ENCODE data around the gene COA1.

Gene COA1

GRCh38 chr7:43768201-43768886, 39.0 kb upstream of the COA1 start:
- H3K27me3 ChIP-seq (ENCODE audit: control insufficient read depth, insufficient read depth, low read length, poor library complexity, severe bottlenecking), result no peaks in the 10 kb centered on the region
- no peaks in the 10 kb centered on the region for H3K9me3 ChIP-seq (ENCODE audit: control insufficient read depth, low read length)
- no peak overlapping the region for H3K4me3 ChIP-seq (ENCODE audit: insufficient read depth, low read depth, low read length)
- H3K27ac ChIP-seq (ENCODE audit: insufficient read depth, low read depth, low read length, poor library complexity, severe bottlenecking), result no peak overlapping the region
- WGBS, 2 experiments, result 78 to 84% methylated on average over 9 of the region's 9 CpGs
- H3K36me3 ChIP-seq (ENCODE audit: control insufficient read depth, insufficient read depth, low read length), result no peaks in the 10 kb centered on the region
- peaks cover 3% of the 10 kb centered on the region for H3K4me1 ChIP-seq (ENCODE audit: control insufficient read depth, insufficient read depth, low read length)

GRCh38 chr7:43767311-43767710, 38.0 kb upstream of the COA1 start:
- Histone ChIP-seq H3K4me3 (ENCODE audit: insufficient read depth, low read depth, low read length) (no peak overlapping the region), H3K36me3 (ENCODE audit: control insufficient read depth, insufficient read depth, low read length) (no peaks in the 10 kb centered on the region), H3K9me3 (ENCODE audit: control insufficient read depth, low read length) (no peaks in the 10 kb centered on the region), H3K27ac (ENCODE audit: insufficient read depth, low read depth, low read length, poor library complexity, severe bottlenecking) (no peak overlapping the region), H3K27me3 (ENCODE audit: control insufficient read depth, insufficient read depth, low read length, poor library complexity, severe bottlenecking) (no peaks in the 10 kb centered on the region), H3K4me1 (ENCODE audit: control insufficient read depth, insufficient read depth, low read length) (peaks cover 7% of the 10 kb centered on the region)
- WGBS, 2 experiments, result 91 to 92% methylated on average over 8 of the region's 8 CpGs

DNA sequence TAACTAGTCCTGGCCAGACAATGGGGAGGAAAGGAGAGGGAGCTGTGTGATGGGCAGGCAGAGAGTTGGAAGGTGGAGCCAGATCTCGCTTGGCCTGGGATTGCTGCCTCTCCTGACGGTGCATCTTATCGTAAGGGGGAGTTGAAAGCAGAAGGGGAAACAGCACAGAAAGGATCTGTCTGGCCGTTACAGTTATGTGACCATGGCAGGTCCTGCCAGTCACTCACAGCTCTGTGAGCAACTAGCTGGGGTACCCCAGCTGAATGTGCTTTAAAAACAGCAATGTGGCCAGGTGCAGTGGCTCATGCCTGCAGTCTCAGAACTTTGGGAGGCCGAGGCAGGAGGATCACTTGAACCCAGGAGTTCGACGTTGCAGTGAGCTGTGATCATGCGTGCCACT, 37.2 kb upstream of the COA1 start:
- Histone ChIP-seq H3K4me3 (ENCODE audit: insufficient read depth, low read depth, low read length) (no peak overlapping the region), H3K27me3 (ENCODE audit: control insufficient read depth, insufficient read depth, low read length, poor library complexity, severe bottlenecking) (no peaks in the 10 kb centered on the region), H3K4me1 (ENCODE audit: control insufficient read depth, insufficient read depth, low read length) (peaks cover 7% of the 10 kb centered on the region), H3K9me3 (ENCODE audit: control insufficient read depth, low read length) (no peaks in the 10 kb centered on the region), H3K27ac (ENCODE audit: insufficient read depth, low read depth, low read length, poor library complexity, severe bottlenecking) (no peak overlapping the region), H3K36me3 (ENCODE audit: control insufficient read depth, insufficient read depth, low read length) (no peaks in the 10 kb centered on the region)
- 61 to 62% methylated on average over 8 of the region's 8 CpGs for WGBS, 2 experiments

DNA sequence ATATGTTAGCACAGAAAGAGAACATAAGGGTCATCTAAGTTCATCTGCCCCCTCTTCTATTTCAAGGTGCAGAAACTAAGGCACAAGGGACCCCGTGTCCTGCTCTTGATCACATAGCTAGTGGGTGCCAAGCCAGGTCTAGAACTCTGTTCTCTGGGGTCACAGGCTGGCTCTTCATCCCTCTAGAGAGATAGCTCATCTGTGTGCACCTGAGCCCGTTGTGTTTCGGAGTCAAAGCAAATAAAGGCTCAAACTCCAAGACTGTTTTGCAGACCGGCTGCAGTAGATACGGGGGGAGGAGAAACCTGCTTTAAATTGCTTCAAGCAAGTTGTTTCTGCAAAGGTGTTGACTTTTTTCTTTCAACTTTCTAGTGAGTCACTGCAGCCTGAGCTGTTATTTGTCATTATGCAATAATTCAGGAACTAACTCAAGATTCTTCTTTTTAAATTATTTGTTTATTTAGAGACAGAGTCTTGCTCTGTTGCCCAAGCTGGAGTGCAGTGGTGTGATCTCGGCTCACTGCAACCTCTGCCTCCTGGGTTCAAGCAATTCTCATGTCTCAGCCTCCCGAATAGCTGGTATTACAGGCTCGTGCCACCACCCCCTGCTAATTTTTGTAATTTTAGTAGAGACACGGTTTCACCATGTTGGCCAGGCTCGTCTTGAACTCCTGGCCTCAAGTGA, 35.6 kb upstream of the COA1 start:
- no peak overlapping the region for H3K27ac ChIP-seq (ENCODE audit: insufficient read depth, low read depth, low read length, poor library complexity, severe bottlenecking)
- H3K36me3 ChIP-seq (ENCODE audit: control insufficient read depth, insufficient read depth, low read length), result no peaks in the 10 kb centered on the region
- 85 to 87% methylated on average over 10 of the region's 10 CpGs for WGBS, 2 experiments
- no peak overlapping the region for H3K4me3 ChIP-seq (ENCODE audit: insufficient read depth, low read depth, low read length)
- H3K27me3 ChIP-seq (ENCODE audit: control insufficient read depth, insufficient read depth, low read length, poor library complexity, severe bottlenecking), result peaks cover 6% of the 10 kb centered on the region
- peaks cover 7% of the 10 kb centered on the region for H3K4me1 ChIP-seq (ENCODE audit: control insufficient read depth, insufficient read depth, low read length)
- H3K9me3 ChIP-seq (ENCODE audit: control insufficient read depth, low read length), result no peaks in the 10 kb centered on the region

GRCh38 chr7:43764039-43764761, 34.9 kb upstream of the COA1 start:
- WGBS, 2 experiments, result 79 to 80% methylated on average over 8 to 9 of the region's 9 CpGs
- H3K27me3 ChIP-seq (ENCODE audit: control insufficient read depth, insufficient read depth, low read length, poor library complexity, severe bottlenecking), result peaks cover 14% of the 10 kb centered on the region

GRCh38 chr7:43763183-43763582, 33.9 kb upstream of the COA1 start:
- Histone ChIP-seq H3K27me3 (ENCODE audit: control insufficient read depth, insufficient read depth, low read length, poor library complexity, severe bottlenecking) (peaks cover 24% of the 10 kb centered on the region), H3K27ac (ENCODE audit: insufficient read depth, low read depth, low read length, poor library complexity, severe bottlenecking) (no peak overlapping the region)
- WGBS, 2 experiments, result 45 to 48% methylated on average over 3 of the region's 3 CpGs

More at GRCh38 chr7:43764039-43764761, 34.9 kb upstream of the COA1 start:
- H3K4me1 ChIP-seq (ENCODE audit: control insufficient read depth, insufficient read depth, low read length), result peaks cover 7% of the 10 kb centered on the region
- no peaks in the 10 kb centered on the region for H3K9me3 ChIP-seq (ENCODE audit: control insufficient read depth, low read length)
- H3K36me3 ChIP-seq (ENCODE audit: control insufficient read depth, insufficient read depth, low read length), result no peaks in the 10 kb centered on the region
- no peak overlapping the region for H3K27ac ChIP-seq (ENCODE audit: insufficient read depth, low read depth, low read length, poor library complexity, severe bottlenecking)
- no peak overlapping the region for H3K4me3 ChIP-seq (ENCODE audit: insufficient read depth, low read depth, low read length)

DNA sequence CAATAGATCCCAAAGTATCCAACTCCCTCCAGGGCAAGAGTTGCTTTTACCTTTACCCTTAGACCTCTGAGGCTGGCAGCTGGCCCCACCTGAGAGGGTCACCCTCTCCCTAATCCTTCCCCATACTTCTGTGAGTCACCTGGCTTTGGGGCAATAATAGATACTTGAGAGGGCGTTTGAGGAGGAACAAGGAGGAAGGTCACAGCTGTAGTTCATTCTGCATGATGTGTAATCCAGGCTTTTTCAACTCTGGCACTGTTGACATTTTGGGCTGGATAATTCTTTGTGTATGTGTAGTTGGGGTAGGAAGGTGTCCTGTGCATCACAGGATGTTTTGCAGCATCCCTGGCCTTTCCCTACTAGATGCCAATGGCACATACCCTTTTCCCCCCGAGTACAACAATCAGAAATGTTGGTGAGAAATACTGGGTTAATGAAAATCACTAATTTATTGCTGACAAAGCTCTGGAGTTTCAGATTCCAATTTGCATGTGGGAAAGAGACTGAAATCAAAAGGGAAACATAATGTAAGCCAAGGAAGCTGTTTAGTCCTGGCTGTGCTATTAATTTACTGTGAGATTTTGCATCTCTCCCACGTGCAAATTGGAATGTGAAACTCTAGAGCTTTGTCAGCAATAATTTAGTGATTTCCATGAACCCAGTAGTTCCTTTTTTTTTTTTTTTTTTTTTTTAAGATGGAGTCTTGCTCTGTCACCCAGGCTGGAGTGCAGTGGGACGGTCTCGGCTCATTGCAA, 32.8 kb upstream of the COA1 start:
- Histone ChIP-seq H3K4me1 (ENCODE audit: control insufficient read depth, insufficient read depth, low read length) (peaks cover 11% of the 10 kb centered on the region), H3K36me3 (ENCODE audit: control insufficient read depth, insufficient read depth, low read length) (no peaks in the 10 kb centered on the region), H3K4me3 (ENCODE audit: insufficient read depth, low read depth, low read length) (no peak overlapping the region), H3K27me3 (ENCODE audit: control insufficient read depth, insufficient read depth, low read length, poor library complexity, severe bottlenecking) (peaks cover 35% of the 10 kb centered on the region), H3K27ac (ENCODE audit: insufficient read depth, low read depth, low read length, poor library complexity, severe bottlenecking) (no peak overlapping the region), H3K9me3 (ENCODE audit: control insufficient read depth, low read length) (no peaks in the 10 kb centered on the region)
- WGBS, 2 experiments, result 85 to 90% methylated on average over 5 of the region's 5 CpGs

More at GRCh38 chr7:43763183-43763582, 33.9 kb upstream of the COA1 start:
- Histone ChIP-seq H3K4me1 (ENCODE audit: control insufficient read depth, insufficient read depth, low read length) (peaks cover 7% of the 10 kb centered on the region), H3K9me3 (ENCODE audit: control insufficient read depth, low read length) (no peaks in the 10 kb centered on the region), H3K4me3 (ENCODE audit: insufficient read depth, low read depth, low read length) (no peak overlapping the region), H3K36me3 (ENCODE audit: control insufficient read depth, insufficient read depth, low read length) (no peaks in the 10 kb centered on the region)

DNA sequence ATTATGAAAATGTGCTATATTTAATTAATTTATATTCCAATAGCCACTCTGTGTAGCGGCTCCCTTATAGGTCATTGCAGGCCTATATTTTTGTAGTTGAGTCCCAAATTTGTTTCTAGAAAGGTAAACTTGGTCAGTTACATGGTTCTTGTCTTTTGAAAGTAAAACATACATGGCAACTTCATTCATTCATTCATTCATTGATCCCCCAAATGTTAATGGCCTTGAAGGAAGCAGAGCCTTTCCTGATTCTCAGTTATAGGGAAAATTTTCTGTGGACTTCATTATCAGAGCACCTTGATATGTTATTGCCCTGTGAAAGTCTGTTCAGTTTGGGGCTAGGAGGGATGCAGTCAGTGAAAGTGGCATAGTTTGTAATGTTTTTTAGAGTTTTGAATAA, 32.1 kb upstream of the COA1 start:
- Histone ChIP-seq H3K27me3 (ENCODE audit: control insufficient read depth, insufficient read depth, low read length, poor library complexity, severe bottlenecking) (peaks cover 42% of the 10 kb centered on the region), H3K36me3 (ENCODE audit: control insufficient read depth, insufficient read depth, low read length) (no peaks in the 10 kb centered on the region), H3K27ac (ENCODE audit: insufficient read depth, low read depth, low read length, poor library complexity, severe bottlenecking) (no peak overlapping the region), H3K4me3 (ENCODE audit: insufficient read depth, low read depth, low read length) (no peak overlapping the region), H3K4me1 (ENCODE audit: control insufficient read depth, insufficient read depth, low read length) (peaks cover 11% of the 10 kb centered on the region), H3K9me3 (ENCODE audit: control insufficient read depth, low read length) (no peaks in the 10 kb centered on the region)
- WGBS, 2 experiments, result 100% methylated on average over 1 of the region's 1 CpG

GRCh38 chr7:43760861-43761260, 31.5 kb upstream of the COA1 start:
- no peak overlapping the region for H3K4me3 ChIP-seq (ENCODE audit: insufficient read depth, low read depth, low read length)
- no peaks in the 10 kb centered on the region for H3K9me3 ChIP-seq (ENCODE audit: control insufficient read depth, low read length)
- no peaks in the 10 kb centered on the region for H3K36me3 ChIP-seq (ENCODE audit: control insufficient read depth, insufficient read depth, low read length)
- peaks cover 11% of the 10 kb centered on the region for H3K4me1 ChIP-seq (ENCODE audit: control insufficient read depth, insufficient read depth, low read length)
- peaks cover 42% of the 10 kb centered on the region for H3K27me3 ChIP-seq (ENCODE audit: control insufficient read depth, insufficient read depth, low read length, poor library complexity, severe bottlenecking)
- 90 to 93% methylated on average over 5 of the region's 5 CpGs for WGBS, 2 experiments
- H3K27ac ChIP-seq (ENCODE audit: insufficient read depth, low read depth, low read length, poor library complexity, severe bottlenecking), result no peak overlapping the region

Measured in ectodermal cell (in vitro differentiated cells).